AG09319 (cell line): Measurements from ENCODE around the gene DNLZ.
"Not testable (repeated sequence)": the region's sequence is repeated elsewhere in the genome, so short reads cannot be mapped to it uniquely, and the experiment has no call there.

Experiments
- DNase-seq: peaks from one replicate; pipeline ENCODE4 v3.0.0-alpha.2; 2010; ENCODE audit warnings: low read depth; ENCODE audit errors: extremely low read depth
- CTCF ChIP-seq: IDR thresholded peaks from 2 replicates; pipeline ENCODE4 v1.5.1; 2011; ENCODE audit warnings: low read depth, mild to moderate bottlenecking, inconsistent platforms, low read length, moderate library complexity

DNLZ gene

GRCh38 chr9:136355616-136356557, 7.7 kb downstream of the DNLZ start:
- no peak for DNase-seq
- TF ChIP-seq CTCF = no peak

GRCh38 chr9:136354592-136355085, 8.9 kb downstream of the DNLZ start:
- no peak for TF ChIP-seq CTCF
- DNase-seq = no peak

GRCh38 chr9:136353757-136354488, 9.6 kb downstream of the DNLZ start:
- DNase-seq = no peak
- TF ChIP-seq CTCF = no peak

- no peak for TF ChIP-seq CTCF
- no peak for DNase-seq
Measured at GRCh38 chr9:136353088-136353487, 10.5 kb downstream of the DNLZ start.

GRCh38 chr9:136352682-136353081, 10.9 kb downstream of the DNLZ start:
- no peak for TF ChIP-seq CTCF
- no peak for DNase-seq

GRCh38 chr9:136351868-136352267, 11.7 kb downstream of the DNLZ start:
- DNase-seq = not testable (repeated sequence)

GRCh38 chr9:136351252-136351800, 12.2 kb downstream of the DNLZ start:
- no peak for DNase-seq
- TF ChIP-seq CTCF = no peak
